Placental epithelial cell (primary cell): ENCODE results near the gene APBB1. TPM values are rescaled to one million over a fixed set of nuclear protein-coding genes. Genes with fewer than 3 reads are reported as not detected.

Source experiments
- total RNA-seq: library from RNA; depleted of rRNA; stranded (reverse); fragments of >200 nt; gene quantifications from 2 replicates; pipeline ENCODE4 v1.2.3, GENCODE V29; 2012

The APBB1 gene
- total RNA-seq, result 42.0 and 44.8 TPM in 2 replicates

GRCh38 chr11:6419009-6419631 lies at the start of gene APBB1:
Gene APBB1, minus strand, starts transcription at chr11:6419094. Its CDS starts 7,747 bp downstream, at chr11:6411347.

DNA sequence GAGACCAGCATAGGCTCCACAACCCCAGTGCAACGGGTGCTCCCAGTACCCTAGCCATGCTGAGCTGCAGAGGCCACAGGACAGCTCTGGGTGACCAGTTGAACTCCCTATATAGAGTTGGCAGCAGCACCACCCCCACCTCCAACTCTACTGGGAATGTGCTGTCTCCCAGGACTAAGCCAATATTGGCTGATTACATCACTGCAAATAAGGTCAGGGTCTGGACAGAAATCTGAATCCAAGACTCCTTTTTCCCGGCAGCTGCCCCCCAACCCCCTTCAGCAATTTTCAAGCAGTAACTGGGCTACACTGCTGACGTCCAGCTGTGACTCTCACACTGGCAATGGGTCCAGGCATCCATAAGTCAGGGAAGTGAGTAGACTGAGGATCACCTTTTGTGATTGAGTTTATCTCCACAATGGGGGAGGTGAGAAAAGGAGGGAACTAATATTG lies 22.0 kb upstream of the APBB1 start, which contains the start of gene HPX:
Gene HPX, minus strand, starts transcription at position 82 of the 453 bp plus-strand sequence. Its CDS starts 24 bp downstream, at position 58.

GRCh38 chr11:6389905-6390717 lies 28.8 kb downstream of the APBB1 start, which contains the start of gene SMPD1:
Gene SMPD1, plus strand, starts transcription at chr11:6390474. Its CDS starts 125 bp downstream, at chr11:6390599.

Other genes with a start within 250 kb of the APBB1 start
- gene OR52B2, start 248.8 kb downstream of the APBB1 start, total RNA-seq, result under 0.01 TPM in 1 of 2 replicates, not detected in the other
- gene OR52W1, start 219.9 kb downstream of the APBB1 start, total RNA-seq, result not detected in 2 replicates
- not detected in 2 replicates for gene C11orf42, start 213.5 kb downstream of the APBB1 start, total RNA-seq
- gene FHIP1B, start 184.5 kb downstream of the APBB1 start, total RNA-seq, result 22.0 and 25.4 TPM in 2 replicates
- gene CNGA4, start 180.0 kb downstream of the APBB1 start, total RNA-seq, result 0.39 TPM in 1 of 2 replicates, not detected in the other
- gene CCKBR, start 159.3 kb downstream of the APBB1 start, total RNA-seq, result not detected in 2 replicates
- 218 and 571 TPM in 2 replicates for gene CAVIN3, start 98.6 kb downstream of the APBB1 start, total RNA-seq
- gene SMPD1, start 28.6 kb downstream of the APBB1 start, total RNA-seq, result 39.7 and 60.2 TPM in 2 replicates
- gene HPX, start 21.9 kb upstream of the APBB1 start, total RNA-seq, result 0.87 and 2.4 TPM in 2 replicates
- 13.6 and 23.2 TPM in 2 replicates for gene TRIM3, start 54.8 kb upstream of the APBB1 start, total RNA-seq
- gene ARFIP2, start 62.2 kb upstream of the APBB1 start, total RNA-seq, result 69.5 and 102 TPM in 2 replicates
- gene TIMM10B, start 62.4 kb upstream of the APBB1 start, total RNA-seq, result 26.3 and 30.3 TPM in 2 replicates
- 5.4 and 6.7 TPM in 2 replicates for gene DNHD1, start 78.2 kb upstream of the APBB1 start, total RNA-seq
- gene RRP8, start 184.5 kb upstream of the APBB1 start, total RNA-seq, result 7.5 and 10.4 TPM in 2 replicates
- 124 and 169 TPM in 2 replicates for gene ILK, start 184.7 kb upstream of the APBB1 start, total RNA-seq
- 23.6 and 35.0 TPM in 2 replicates for gene TAF10, start 193.1 kb upstream of the APBB1 start, total RNA-seq
- gene TPP1, start 200.3 kb upstream of the APBB1 start, total RNA-seq, result 40.0 and 51.0 TPM in 2 replicates
- 0.33 and 8.2 TPM in 2 replicates for gene DCHS1, start 236.7 kb upstream of the APBB1 start, total RNA-seq